Bronchial epithelial cell (primary cell): ENCODE data around the gene EDN3. TPM values are rescaled to one million over a fixed set of nuclear protein-coding genes. Genes with fewer than 3 reads are reported as not detected.

Experiments used
- DNase-seq: peaks from one replicate; pipeline ENCODE4 v3.0.0-alpha.2; 2010; ENCODE audit warnings: low read depth
- FAIRE-seq: peaks from 2 replicates; lab custom pipeline; 2011; peaks lifted over from hg19 to GRCh38; lab: Jason Lieb, UNC
- H3K27me3 ChIP-seq: 2 replicates; pipeline ENCODE4 v1.5.1; 2011; ENCODE audit warnings: low read length; ENCODE audit not compliant: control insufficient read depth, insufficient read depth
- H3K36me3 ChIP-seq: 2 replicates; pipeline ENCODE4 v1.5.1; 2011; ENCODE audit warnings: low read length; ENCODE audit not compliant: control insufficient read depth, insufficient read depth
- H3K4me3 ChIP-seq: 2 replicates; pipeline ENCODE4 v1.5.1; 2011; ENCODE audit warnings: mild to moderate bottlenecking, low read depth, low read length, control low read depth
- CTCF ChIP-seq: IDR thresholded peaks from 2 replicates; pipeline ENCODE4 v1.5.1; 2011; ENCODE audit warnings: mild to moderate bottlenecking, moderate library complexity, low read length, control low read depth, inconsistent platforms; ENCODE audit not compliant: insufficient read depth, severe bottlenecking
- total RNA-seq: library from RNA; depleted of rRNA; stranded (reverse); fragments of >200 nt; gene quantifications from 2 replicates; pipeline ENCODE4 v1.2.1, GENCODE V29; 2014

The EDN3 gene
- total RNA-seq, 1 donor from 2014 or later: not detected

GRCh38 chr20:59323731-59324130 is 23.3 kb downstream of the EDN3 start:
- Histone ChIP-seq H3K4me3 (no peak overlapping the region), H3K36me3 (no peaks in the 10 kb centered on the region), H3K27me3 (no peaks in the 10 kb centered on the region)
- FAIRE-seq (no peak), DNase-seq (no peak)
- no peak for TF ChIP-seq CTCF

- no peak for TF ChIP-seq CTCF
- H3K36me3 ChIP-seq: no peaks in the 10 kb centered on the region
- no peak for FAIRE-seq
- H3K27me3 ChIP-seq: no peaks in the 10 kb centered on the region
- no peak overlapping the region for H3K4me3 ChIP-seq
- DNase-seq: no peak
Observed at GRCh38 chr20:59324521-59325141, 24.2 kb downstream of the EDN3 start.

- DNase-seq: no peak
- TF ChIP-seq CTCF: no peak
- no peak for FAIRE-seq
- Histone ChIP-seq H3K4me3 (no peak overlapping the region), H3K27me3 (no peaks in the 10 kb centered on the region), H3K36me3 (no peaks in the 10 kb centered on the region)
Observed at GRCh38 chr20:59325142-59325523, 24.7 kb downstream of the EDN3 start.

GRCh38 chr20:59326188-59326587 is 25.8 kb downstream of the EDN3 start:
- no peak for TF ChIP-seq CTCF
- no peaks in the 10 kb centered on the region for H3K36me3 ChIP-seq
- DNase-seq (no peak), FAIRE-seq (no peak)
- no peaks in the 10 kb centered on the region for H3K27me3 ChIP-seq
- H3K4me3 ChIP-seq: no peak overlapping the region

GRCh38 chr20:59328071-59328470 is 27.7 kb downstream of the EDN3 start:
- H3K27me3 ChIP-seq: no peaks in the 10 kb centered on the region
- FAIRE-seq (no peak), DNase-seq (no peak)
- H3K4me3 ChIP-seq: no peak overlapping the region
- no peaks in the 10 kb centered on the region for H3K36me3 ChIP-seq
- no peak for TF ChIP-seq CTCF
